Measurements from ENCODE around the gene TEAD1.

GRCh38 chr11:12669930-12670329, 4.3 kb upstream of the TEAD1 start:
- no peak for TF ChIP-seq CTCF (IDR thresholded peaks at IDR 0.05)
- no peak for TF ChIP-seq POLR2A (IDR thresholded peaks at IDR 0.05)
- TF ChIP-seq POLR2AphosphoS5 (IDR thresholded peaks at IDR 0.05): no peak
